Chondrocyte (in vitro differentiated cells): ENCODE measurements around the gene PPFIBP2. TPM values are rescaled to one million over a fixed set of nuclear protein-coding genes. Genes with fewer than 3 reads are reported as not detected.

Experiments used
- DNase-seq: peaks from one replicate; pipeline ENCODE4 v3.0.0; 2021; ENCODE audit warnings: mixed read lengths, low spot score
- H3K27ac Mint-ChIP-seq: one replicate; pipeline ENCODE4 v1.8.0; 2021; ENCODE audit warnings: mild to moderate bottlenecking, moderate library complexity, mixed read lengths; ENCODE audit not compliant: unreplicated experiment
- H3K27me3 Mint-ChIP-seq: 2 replicates; pipeline ENCODE4 v1.8.0; 2021; ENCODE audit warnings: low read depth, mixed read lengths
- H3K36me3 Mint-ChIP-seq: 2 replicates; pipeline ENCODE4 v1.8.0; 2021; ENCODE audit warnings: low read depth, mixed read lengths
- H3K4me1 Mint-ChIP-seq: 2 replicates; pipeline ENCODE4 v1.8.0; 2021; ENCODE audit warnings: low read depth, mild to moderate bottlenecking, mixed read lengths
- H3K4me3 Mint-ChIP-seq: one replicate; pipeline ENCODE4 v1.8.0; 2021; ENCODE audit warnings: mild to moderate bottlenecking, moderate library complexity, mixed read lengths; ENCODE audit not compliant: unreplicated experiment
- H3K9me3 Mint-ChIP-seq: 2 replicates; pipeline ENCODE4 v1.8.0; 2021; ENCODE audit warnings: low read depth, mixed read lengths
- CTCF ChIP-seq: fragments of 200-600 bp; sonication (generic); IDR thresholded peaks from 2 replicates; pipeline ENCODE4 v1.5.0; 2021; ENCODE audit warnings: antibody characterized with exemption, mild to moderate bottlenecking, moderate library complexity
- total RNA-seq: library from RNA; stranded (reverse); gene quantifications from 3 replicates; pipeline ENCODE4 v1.2.1, GENCODE V29; 2021

The PPFIBP2 gene
- total RNA-seq, 1 donor from 2014 or later = 90.8 TPM

- no peaks in the 10 kb centered on the region for H3K9me3 Mint-ChIP-seq
- H3K4me1 Mint-ChIP-seq = peaks cover 19% of the 10 kb centered on the region
- no peak for DNase-seq
- H3K36me3 Mint-ChIP-seq = peaks cover 15% of the 10 kb centered on the region
- no peak overlapping the region for H3K4me3 Mint-ChIP-seq
- no peak overlapping the region for H3K27ac Mint-ChIP-seq
- TF ChIP-seq CTCF = no peak
- H3K27me3 Mint-ChIP-seq = no peaks in the 10 kb centered on the region
Observed at GRCh38 chr11:7592711-7593110, 78.9 kb downstream of the PPFIBP2 start.

- Mint-ChIP-seq H3K9me3 (no peaks in the 10 kb centered on the region), H3K36me3 (peaks cover 16% of the 10 kb centered on the region), H3K27ac (no peak overlapping the region), H3K4me3 (no peak overlapping the region), H3K4me1 (peaks cover 12% of the 10 kb centered on the region), H3K27me3 (no peaks in the 10 kb centered on the region)
- no peak for DNase-seq
- no peak for TF ChIP-seq CTCF
Observed at GRCh38 chr11:7593481-7593880, 79.7 kb downstream of the PPFIBP2 start.

- Mint-ChIP-seq H3K9me3 (no peaks in the 10 kb centered on the region), H3K4me1 (peaks cover 14% of the 10 kb centered on the region), H3K36me3 (peaks cover 19% of the 10 kb centered on the region), H3K27me3 (no peaks in the 10 kb centered on the region), H3K27ac (peak overlapping the region; percentile 22), H3K4me3 (no peak overlapping the region)
- TF ChIP-seq CTCF = no peak
- DNase-seq = no peak
Observed at GRCh38 chr11:7595016-7595866, 81.4 kb downstream of the PPFIBP2 start.

- H3K27ac Mint-ChIP-seq = no peak overlapping the region
- no peak for TF ChIP-seq CTCF
- H3K4me1 Mint-ChIP-seq = peaks cover 21% of the 10 kb centered on the region
- H3K9me3 Mint-ChIP-seq = no peaks in the 10 kb centered on the region
- H3K27me3 Mint-ChIP-seq = no peaks in the 10 kb centered on the region
- DNase-seq = no peak
- no peak overlapping the region for H3K4me3 Mint-ChIP-seq
- H3K36me3 Mint-ChIP-seq = peaks cover 24% of the 10 kb centered on the region
Observed at GRCh38 chr11:7595951-7596350, 82.2 kb downstream of the PPFIBP2 start.

GRCh38 chr11:7596975-7597391 is 83.2 kb downstream of the PPFIBP2 start:
- H3K36me3 Mint-ChIP-seq = peaks cover 28% of the 10 kb centered on the region
- TF ChIP-seq CTCF = no peak
- H3K9me3 Mint-ChIP-seq = no peaks in the 10 kb centered on the region
- H3K27me3 Mint-ChIP-seq = no peaks in the 10 kb centered on the region
- DNase-seq = no peak
- H3K4me1 Mint-ChIP-seq = peaks cover 23% of the 10 kb centered on the region
- no peak overlapping the region for H3K27ac Mint-ChIP-seq
- no peak overlapping the region for H3K4me3 Mint-ChIP-seq
